GM19099 (cell line): Measurements from ENCODE around the gene TLR7.

Source experiments
- POLR2A ChIP-seq: IDR thresholded peaks from 3 replicates; pipeline ENCODE4 v1.6.1; 2011; ENCODE audit warnings: low read depth; ENCODE audit not compliant: insufficient read length; ENCODE audit errors: extremely low read depth

TLR7 gene

GRCh38 chrX:12903646-12904045 lies 36.8 kb downstream of the TLR7 start:
- no peak for TF ChIP-seq POLR2A

DNA sequence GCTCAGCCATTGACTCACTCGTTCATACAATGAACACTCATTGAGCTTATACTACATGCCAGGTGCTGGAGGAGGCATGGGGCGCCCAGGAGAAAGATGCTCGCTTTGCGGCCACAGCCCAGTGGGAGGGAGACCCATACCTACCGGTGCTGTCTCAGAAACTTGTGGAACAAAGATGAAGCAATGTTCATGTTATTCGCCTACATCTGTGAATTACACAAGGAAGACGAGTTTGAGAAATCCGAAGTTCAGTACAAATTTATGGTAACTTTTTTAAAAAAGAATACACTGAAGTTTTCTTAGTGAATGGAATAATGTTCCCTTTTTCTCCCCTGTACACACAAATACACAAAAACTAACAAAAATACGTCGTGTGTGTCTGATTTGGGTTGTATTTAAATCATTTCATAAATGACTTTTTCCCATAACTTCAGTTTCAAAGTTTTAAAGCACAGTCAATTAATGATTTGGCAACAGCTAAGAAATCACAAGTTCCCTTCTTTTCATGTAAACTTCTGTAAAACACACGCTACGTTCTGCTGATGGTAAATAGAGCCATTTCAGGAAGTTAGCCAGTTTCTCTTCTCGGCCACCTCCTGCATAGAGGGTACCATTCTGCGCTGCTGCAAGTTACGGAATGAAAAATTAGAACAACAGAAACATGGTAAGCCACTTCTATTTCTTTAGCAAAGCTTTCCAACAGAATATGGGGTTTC lies 39.3 kb downstream of the TLR7 start, which contains the start of gene TLR8:
Gene TLR8 (plus strand): TSS at position 575 of the 716 bp plus-strand sequence. CDS start 87 bp downstream, at position 662.
- no peak for TF ChIP-seq POLR2A

- TF ChIP-seq POLR2A, result no peak
These were observed 43.7 kb downstream of the TLR7 start for GRCh38 chrX:12910423-12911121.

- TF ChIP-seq POLR2A, result no peak
These were observed 44.2 kb downstream of the TLR7 start for GRCh38 chrX:12911122-12911470.

DNA sequence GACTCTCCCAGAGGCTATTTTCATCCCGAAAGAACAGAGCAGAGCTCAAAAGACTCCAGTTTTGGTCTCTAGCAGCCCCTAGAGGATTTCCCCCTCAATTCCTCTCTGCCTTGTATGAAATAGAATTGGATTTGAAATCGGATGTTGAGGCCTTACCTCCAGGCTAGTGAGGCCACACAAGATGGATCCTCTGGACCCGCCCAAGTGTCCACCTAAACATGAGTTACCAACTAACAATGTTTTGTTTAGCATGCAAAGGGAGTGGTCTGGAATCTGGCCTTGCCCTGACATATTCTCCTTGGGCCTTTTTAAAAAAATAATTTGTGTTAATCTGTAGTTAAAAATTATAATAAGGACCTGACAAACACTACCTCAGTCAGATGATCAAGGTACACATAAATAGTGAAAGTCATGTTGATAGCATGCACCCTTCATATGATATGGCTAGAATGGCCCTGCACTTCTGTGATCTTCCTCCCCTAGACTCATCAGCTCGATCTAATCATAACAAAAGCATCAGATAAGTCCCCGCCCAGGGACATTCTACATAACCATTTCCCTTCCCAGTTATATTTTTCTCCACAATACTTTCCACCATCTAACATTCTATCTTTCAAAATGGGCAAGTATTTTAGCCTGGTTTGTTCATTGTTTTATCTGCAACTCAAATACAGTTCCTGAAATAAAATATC lies 46.1 kb downstream of the TLR7 start:
- no peak for TF ChIP-seq POLR2A

DNA sequence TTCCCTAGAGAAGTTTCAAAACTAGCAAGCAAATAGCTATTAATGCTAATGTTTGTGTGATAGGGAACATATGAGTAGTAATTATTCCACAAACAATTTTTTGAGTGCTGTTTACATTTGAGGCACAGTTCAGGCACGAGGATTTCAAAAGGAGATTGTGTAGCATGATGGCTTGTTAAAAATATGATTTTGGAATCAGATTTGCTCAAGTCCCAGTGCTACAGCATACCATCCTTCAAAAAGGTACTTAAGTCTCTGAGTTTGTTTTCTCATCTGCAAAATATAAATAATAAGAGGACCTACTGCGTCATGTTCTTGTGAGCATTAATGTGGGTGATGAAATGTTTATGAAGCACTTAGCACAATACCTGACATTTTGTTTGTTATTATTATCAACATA lies 50.9 kb downstream of the TLR7 start:
- no peak for TF ChIP-seq POLR2A

DNA sequence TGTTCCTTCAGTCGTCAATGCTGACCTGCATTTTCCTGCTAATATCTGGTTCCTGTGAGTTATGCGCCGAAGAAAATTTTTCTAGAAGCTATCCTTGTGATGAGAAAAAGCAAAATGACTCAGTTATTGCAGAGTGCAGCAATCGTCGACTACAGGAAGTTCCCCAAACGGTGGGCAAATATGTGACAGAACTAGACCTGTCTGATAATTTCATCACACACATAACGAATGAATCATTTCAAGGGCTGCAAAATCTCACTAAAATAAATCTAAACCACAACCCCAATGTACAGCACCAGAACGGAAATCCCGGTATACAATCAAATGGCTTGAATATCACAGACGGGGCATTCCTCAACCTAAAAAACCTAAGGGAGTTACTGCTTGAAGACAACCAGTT lies 52.2 kb downstream of the TLR7 start:
- no peak for TF ChIP-seq POLR2A

DNA sequence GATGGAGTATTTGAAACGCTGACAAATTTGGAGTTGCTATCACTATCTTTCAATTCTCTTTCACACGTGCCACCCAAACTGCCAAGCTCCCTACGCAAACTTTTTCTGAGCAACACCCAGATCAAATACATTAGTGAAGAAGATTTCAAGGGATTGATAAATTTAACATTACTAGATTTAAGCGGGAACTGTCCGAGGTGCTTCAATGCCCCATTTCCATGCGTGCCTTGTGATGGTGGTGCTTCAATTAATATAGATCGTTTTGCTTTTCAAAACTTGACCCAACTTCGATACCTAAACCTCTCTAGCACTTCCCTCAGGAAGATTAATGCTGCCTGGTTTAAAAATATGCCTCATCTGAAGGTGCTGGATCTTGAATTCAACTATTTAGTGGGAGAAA lies 52.7 kb downstream of the TLR7 start:
- TF ChIP-seq POLR2A, result no peak

DNA sequence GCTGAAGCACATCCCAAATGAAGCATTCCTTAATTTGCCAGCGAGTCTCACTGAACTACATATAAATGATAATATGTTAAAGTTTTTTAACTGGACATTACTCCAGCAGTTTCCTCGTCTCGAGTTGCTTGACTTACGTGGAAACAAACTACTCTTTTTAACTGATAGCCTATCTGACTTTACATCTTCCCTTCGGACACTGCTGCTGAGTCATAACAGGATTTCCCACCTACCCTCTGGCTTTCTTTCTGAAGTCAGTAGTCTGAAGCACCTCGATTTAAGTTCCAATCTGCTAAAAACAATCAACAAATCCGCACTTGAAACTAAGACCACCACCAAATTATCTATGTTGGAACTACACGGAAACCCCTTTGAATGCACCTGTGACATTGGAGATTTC lies 54.1 kb downstream of the TLR7 start:
- no peak for TF ChIP-seq POLR2A

DNA sequence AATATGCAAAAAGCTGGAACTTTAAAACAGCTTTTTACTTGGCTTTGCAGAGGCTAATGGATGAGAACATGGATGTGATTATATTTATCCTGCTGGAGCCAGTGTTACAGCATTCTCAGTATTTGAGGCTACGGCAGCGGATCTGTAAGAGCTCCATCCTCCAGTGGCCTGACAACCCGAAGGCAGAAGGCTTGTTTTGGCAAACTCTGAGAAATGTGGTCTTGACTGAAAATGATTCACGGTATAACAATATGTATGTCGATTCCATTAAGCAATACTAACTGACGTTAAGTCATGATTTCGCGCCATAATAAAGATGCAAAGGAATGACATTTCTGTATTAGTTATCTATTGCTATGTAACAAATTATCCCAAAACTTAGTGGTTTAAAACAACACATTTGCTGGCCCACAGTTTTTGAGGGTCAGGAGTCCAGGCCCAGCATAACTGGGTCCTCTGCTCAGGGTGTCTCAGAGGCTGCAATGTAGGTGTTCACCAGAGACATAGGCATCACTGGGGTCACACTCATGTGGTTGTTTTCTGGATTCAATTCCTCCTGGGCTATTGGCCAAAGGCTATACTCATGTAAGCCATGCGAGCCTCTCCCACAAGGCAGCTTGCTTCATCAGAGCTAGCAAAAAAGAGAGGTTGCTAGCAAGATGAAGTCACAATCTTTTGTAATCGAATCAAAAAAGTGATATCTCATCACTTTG lies 55.2 kb downstream of the TLR7 start:
- TF ChIP-seq POLR2A, result no peak

- TF ChIP-seq POLR2A, result no peak
These were observed 55.7 kb downstream of the TLR7 start for GRCh38 chrX:12922599-12922919.

GRCh38 chrX:12929701-12930100 lies 62.8 kb downstream of the TLR7 start:
- TF ChIP-seq POLR2A, result no peak

DNA sequence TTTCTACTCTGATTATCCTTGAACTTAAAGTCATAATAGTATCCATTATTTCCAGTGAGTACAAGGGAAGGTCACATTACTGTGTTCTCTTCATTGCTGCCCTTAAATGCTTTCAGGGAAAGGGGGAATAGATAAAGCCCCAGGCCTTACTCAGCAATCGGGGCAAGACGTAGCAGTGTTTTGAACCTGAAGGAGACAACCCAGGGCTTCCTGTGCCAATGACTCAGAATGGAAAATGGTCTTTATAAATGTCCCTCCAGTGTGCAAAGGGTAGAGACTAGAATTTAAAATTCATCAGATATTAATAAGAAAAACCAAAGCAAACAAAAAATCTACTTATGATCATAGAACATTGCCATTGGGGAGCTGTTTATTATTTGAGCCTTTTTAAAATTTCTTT lies 63.3 kb downstream of the TLR7 start:
- TF ChIP-seq POLR2A, result no peak

DNA sequence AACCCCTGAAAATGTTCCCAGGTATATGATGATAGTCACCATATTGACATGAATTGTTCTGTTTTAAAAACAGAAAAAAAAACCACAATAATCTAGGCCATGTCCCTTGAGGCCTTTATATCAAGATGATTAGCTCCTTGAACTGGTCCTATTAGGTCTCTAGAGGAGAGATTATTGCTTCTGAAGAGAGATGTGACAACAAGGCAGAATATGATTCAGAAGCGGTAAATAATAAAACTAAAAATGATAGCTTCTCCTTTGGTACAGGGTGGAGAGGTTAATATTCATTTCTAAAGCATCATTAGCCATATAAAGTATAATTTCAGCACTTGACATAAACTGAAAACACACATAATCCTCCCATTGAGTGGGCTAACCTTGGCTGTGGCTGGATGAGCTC lies 65.4 kb downstream of the TLR7 start:
- TF ChIP-seq POLR2A, result no peak

GRCh38 chrX:12934850-12935249 lies 68.0 kb downstream of the TLR7 start:
- TF ChIP-seq POLR2A, result no peak

DNA sequence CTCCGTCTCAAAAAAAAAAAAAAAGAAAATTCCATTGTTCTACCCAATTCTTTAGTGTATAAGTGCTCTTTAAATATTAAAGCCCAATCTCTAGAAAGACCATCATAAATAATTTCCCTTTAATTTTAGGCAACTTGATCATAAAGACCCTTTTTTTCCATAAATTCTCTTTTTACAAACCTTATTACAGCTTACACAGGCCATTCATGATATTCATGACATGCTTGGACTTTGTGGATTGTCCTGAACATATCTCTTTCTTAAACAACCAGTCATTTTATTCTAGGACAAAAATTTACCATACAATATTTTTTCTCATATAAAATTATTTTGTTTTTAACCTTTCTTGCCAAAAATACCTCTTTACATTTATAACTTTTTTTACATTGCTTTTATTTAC lies 70.1 kb downstream of the TLR7 start:
- no peak for TF ChIP-seq POLR2A
